ENCODE measurements around the gene BCL2.
A peak's percentile ranks its signal among the peaks of the same experiment; 100 is the strongest.
"Not testable (repeated sequence)": the region's sequence is repeated elsewhere in the genome, so short reads cannot be mapped to it uniquely, and the experiment has no call there.

Gene BCL2

DNA sequence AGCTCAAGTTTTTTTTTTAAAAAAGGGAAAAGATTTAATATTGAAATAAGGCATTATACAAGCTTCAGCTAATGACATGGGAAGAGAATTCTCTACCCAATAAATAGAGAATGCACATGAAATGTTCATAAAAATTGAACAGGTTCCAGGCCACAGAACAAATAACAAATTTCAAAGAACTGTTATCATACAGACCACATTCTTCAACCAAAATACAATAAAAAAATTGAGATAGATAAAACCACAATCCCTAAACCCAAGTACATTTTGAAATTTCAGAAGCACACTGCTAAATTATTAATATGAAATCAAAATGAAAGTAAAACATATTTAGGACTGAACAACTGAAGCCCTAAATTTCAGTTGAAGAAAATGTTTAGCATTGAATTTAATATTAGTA is 89.6 kb downstream of the BCL2 start:
- DNase-seq: no peak

DNA sequence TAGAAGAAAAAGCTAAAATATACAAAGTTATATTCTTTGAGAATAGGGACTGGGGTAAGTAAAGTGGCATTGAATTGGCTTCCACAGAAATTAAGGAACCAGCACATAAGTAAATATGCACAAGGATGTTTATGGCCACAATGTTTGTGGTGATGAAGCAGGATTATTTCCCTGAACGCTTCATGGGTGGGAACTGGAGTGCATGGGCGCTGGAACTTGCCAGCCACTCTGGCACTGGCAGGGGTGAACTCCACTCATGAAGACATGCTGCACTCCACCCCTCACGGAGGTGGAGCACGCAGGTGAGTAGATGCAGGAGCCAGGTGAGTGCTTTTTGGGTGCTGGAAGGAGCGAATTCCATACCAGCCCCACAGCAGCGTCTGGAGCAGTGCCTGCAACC is 94.1 kb downstream of the BCL2 start:
- DNase-seq: no peak

DNA sequence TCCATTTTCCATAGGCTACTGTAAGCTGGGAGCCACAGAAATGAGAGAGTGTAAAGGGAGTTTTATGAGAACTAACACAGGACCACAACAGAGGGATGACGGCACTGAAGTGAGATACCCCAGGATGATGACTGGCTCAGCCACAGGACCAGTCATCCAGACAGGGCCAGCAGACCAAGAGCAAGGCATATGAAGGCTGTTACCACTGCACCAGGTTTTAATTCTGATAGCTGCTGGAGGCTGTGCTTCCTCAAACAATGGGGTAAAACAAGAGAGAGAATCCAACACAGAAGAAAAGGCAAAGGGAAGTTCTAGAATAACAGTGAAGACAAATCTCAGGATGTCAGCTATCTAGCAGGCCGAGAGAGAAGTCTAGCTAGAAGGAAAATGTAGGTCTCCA is 94.9 kb downstream of the BCL2 start:
- DNase-seq: no peak

DNA sequence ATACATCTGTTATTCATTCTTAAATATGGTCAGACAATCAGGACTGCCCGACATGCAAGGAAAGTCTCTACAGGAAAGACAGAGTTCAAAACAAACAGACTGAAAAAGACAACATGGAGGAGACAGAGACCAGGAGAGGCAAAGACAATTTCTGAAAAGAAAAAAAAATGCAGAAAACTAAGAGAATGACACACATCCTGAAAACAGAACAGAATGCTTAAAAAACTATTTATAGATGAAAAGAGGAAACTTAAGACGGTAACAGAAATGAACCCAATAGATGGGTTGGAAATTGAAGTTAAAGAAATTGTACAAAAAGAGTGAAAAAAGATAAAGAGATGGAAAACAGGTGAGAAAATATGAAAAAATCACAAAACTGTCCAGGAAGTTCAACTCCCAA is 95.7 kb downstream of the BCL2 start:
- DNase-seq: no peak

DNA sequence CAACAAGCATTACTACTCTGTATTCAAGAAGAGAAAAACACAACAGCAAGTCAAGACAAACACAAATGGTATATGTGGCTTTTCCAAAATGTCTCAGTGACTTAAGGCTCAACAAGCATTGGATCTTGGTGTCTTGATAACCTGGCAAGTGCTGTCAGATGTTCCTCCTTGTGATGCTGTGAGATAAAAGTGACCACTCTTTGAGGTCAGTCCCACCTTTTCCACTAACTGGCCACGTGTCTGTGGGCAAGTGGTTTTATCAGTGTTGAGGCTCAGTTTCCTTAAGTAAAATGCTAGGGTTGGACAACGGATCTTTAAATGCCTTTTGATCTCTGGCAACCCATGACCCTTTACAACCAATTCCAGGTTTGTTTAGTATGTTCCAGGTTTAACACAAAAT is 98.7 kb downstream of the BCL2 start:
- no peak for DNase-seq

DNA sequence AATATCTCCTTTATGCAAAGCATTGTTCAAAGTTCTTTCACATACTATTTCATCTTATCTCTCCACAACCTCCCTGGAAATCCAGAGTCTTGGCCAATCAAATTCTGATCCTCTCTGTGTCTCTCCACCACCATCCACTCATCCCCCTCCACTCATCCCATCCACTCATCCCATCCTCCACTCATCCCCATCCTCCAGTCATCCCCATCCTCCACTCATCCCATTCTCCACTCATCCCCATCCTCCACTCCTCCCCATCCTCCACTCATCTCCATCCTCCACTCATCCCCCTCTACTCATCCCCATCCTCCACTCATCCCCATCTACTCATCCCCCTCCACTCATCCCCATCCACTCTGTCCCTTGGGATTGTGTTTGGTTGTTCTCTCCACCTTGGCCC is 101.1 kb downstream of the BCL2 start:
- DNase-seq: no peak

DNA sequence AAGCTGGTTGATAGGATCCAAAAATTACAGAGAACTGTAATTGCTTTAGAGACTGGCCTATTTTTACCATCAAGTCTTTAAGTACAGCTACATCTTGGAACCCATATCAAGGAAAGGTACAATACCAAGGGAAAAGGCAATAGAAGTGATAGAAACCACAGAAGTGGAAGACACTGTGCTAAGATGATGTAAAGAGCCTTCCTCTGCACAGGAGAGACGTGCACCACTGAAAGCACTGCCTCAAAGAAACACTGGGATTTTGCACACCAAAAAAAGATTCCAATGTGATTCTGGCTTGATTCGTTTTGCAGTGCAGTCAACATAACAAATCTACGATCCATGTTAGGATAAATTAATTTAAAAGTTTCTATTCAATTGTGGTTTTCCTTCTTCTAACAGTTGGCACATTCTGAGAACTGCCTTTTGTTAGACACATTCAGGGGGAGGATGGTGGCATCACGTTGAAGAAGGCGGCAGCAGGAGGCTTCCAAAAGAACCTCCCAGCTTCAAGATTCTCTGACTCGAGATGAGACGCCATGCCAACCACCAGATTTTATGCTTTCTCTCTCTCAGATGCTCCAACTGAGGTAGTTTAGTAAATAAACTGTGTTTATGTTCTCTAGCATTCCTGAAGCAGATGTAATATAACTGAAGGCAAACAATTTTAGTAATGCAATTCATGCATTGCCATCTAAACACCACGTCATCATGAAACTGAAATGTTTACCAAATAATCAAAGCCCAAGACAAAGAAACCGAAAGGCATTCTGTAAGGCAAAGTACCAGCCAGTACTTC is 102.9 kb downstream of the BCL2 start:
- DNase-seq: no peak

DNA sequence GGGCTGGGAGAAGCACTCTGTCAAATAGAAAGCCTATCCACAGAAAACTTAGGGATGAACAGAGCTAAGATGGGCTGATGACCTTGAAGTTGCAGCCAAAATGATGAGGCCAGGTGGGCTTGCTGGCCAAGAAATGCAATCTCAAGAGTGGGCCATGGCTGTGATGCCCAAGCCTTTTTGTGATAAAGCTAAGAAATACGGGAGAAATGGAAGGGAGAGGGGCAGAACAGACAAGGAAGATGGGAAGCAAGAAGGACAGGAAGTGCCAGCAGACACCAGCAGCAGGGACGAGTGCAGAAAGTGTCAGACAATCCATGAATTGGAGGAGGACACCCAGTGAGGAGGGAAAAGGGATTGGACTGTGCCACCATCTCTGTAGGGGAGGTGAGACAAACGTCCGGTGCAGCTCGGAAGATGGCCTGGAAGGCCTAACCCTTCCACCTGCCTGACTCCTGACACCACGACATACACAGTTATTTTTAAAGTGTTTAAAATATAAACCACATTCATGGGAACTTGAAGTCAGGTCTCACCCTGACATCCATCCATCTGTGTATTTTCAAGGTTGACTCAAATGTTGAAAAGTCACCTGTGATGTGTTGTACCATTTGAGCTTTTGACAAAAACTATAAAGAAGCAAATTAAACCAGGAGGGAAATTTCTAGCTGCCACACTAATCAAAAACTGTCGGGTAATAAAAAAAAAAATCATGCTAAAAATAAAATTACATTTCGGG is 105.5 kb downstream of the BCL2 start:
- DNase-seq: no peak

DNA sequence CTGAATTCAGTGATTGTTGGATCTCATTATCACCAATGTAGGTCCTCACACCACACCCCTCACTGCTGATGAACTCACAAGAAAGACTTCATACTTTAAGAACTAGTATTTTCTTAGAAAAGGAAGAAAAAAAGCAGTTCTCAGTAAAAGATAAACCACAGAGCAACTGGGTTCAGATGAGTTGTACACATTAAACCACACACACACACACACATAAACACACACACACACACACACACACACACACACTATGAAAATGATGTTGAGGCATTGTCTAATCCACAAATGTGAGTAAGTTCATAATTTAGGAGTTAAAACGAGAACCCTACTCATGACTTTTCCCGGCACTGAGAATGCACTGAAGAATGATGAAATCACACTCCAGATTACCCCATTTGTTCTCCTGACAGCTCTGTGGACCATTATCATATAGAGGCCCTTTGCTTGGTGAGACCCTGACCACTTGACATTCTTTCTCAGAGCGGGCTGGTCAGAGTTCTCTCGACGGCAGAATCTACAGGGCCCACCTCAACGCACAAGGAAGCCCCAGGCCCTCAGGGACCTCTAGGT is 106.2 kb downstream of the BCL2 start:
- DNase-seq: no peak

DNA sequence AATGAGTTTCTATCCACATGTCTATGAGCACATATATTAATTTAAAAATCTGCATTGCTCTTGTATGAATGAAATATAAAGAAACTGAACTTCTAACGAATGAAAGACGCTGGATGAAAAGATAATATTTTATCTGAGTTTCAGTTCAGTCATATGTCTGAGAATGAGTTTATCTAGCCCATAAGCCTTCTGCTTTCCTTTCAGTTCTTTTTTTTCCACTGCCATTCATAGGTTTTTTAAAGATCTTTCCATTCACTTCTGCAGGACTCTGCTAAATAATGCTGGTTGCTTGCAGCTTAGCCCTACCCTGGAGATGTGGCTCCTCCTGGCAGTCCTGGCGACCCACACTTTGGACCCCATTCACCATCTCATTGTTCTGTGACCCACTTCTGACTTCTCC is 109.0 kb downstream of the BCL2 start:
- DNase-seq: no peak

DNA sequence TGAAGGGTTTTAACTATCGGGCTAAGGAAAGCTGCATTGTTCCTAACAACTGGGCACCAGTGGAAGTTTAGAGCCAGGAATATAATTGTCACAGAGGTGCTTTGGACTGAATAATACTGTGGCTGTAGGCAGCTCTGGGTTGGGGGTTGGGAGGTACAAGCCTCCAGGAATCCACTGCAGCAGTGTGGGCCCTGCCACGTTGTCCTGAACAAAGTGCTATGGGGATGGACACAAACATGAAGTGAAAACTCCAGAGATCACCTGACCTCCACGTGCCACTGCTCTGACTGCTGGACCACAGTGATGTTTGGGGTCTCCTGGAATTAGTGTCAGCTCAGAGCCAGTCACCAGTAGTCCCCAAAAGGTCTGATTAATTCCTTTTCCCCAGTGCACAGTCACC is 110.9 kb downstream of the BCL2 start:
- DNase-seq: no peak

DNA sequence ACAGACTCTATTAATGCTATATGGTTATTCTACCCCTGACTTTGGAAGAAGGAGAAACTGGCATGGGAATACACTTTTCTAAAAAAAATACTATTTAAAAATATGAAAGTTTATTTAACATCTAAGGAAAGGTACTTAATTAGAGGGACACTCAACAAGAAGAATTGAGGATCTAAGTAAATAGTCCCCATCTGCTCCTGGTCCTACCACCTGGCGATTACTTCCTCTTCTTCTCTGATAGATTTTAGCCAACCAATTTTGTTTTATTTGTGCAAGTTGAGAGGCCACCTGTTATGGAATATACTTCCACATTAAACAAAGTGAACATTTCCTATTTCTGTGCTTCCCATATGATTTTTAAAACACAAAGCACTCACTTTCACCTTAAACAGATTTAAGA is 111.7 kb downstream of the BCL2 start:
- no peak for DNase-seq

DNA sequence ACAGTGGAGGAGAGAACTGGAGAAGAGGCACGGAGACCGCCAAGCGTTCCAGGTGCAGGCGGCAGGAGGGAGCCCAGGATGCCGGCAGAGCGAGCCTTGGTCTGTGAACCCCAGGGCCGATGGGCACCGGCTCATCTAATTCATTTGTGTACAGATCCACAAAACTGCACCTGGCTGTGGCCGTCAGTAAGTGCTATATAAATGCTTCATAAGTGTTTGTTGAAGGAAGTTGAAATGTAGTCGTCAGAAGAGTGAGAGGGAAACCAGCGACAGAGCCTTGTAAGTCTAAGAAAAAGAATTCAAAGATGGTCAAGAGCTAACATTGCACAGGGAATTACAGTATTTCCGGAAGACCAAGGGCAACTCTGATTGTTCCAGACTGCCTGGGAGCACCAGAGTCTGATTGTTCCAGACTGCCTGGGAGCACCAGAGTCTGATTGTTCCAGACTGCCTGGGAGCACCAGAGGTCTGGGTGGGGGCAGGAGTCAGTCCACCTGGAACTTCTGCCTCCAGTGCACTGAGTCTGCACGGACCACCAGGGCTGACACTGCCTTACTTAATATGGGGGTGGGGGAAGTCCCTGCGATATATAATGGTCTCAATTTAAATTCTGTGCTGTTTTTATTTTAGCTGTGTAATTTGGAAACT is 112.3 kb downstream of the BCL2 start:
- DNase-seq: peak in 1 of 4 experiments; percentile 6

DNA sequence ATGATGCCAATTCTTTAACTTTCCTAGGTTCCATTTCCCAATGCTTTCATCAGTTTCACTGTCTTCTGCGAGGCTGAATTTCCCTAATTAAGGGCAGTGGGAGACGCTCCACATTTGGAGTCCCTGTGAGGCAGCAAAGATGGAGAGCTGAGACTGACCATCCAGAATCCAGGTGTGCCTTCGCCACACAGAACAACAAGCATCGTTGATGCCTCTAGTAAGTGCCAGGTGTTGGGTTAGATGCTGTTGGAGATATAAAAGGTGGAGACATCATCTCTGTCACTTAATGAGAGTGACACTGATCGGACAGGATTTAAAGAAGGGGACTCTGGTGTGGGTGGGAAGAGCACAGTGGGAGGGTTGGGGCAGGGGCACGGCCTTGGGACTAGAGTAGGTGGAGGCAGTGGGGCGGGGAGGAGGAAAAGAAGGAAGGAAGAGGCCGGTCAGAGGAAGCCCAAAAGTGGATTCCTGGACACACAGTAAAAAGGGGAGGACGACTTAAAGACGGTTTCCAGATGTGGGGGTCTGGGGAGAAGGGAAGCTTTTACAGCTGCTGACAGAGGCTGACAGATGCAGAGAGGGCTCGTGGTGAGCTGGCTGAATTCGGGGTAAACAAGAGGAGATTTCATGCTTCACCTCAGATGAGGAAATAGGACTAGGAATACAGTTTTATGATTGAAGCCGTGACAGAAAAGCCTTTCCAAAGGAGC is 113.0 kb downstream of the BCL2 start:
- no peak for DNase-seq

DNA sequence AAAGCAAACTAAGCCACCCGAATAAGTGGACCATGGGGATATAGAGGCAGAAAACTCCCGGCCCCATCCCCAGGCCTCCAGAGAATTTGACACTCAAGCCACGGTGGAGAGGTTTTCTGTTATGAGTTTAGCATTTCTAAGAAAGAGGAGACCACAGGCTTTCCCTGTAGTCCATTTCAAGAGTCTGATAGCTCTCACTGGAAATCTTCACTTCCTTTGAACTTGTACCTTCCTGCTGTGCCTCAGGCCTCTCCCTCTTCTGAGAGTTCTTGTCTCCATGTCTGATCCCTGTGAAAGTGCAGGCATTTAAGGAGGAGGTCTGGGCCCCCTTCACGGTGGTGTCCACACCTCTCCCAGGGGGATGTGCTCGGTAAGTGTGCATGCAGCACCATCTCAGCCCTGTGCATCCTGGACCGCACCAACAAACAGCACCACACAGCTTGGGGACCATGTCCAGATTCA is 113.7 kb downstream of the BCL2 start:
- DNase-seq: no peak

DNA sequence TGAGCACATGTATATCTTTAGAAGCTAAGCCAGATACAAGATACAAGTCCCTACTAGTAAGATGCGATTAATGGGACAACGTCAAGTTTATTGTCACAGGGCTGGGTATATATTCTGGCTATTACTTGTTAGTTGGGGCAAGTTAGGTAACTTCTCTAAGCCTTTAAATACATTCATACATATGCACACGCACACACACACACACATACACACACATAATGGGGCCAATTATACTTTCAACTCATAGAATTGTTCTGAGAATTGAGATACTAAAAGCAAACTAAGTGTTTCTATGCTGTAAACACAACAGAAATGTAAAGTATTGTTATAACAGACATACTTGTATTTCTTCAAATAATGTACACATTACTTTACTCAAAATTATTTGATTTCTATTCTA is 116.1 kb downstream of the BCL2 start:
- no peak for DNase-seq

DNA sequence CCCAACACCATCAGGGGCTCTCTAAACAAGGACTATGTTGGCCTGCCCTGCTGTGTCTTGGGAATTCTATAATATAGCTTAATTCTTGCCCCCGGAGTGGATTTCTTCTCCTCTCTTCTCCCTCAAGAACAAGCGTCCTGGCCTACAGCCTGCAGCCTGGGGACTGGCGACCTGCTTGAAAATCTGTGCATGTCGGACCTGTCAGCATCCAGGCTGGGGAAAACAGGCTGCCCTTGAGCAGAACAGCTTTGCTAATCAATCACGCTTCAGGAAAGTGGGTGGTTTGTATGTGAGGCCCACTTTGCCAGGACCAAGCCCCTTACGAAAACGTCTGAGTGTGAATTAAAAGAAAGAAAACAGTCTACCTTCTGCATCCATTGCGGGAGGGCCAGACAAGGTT is 116.7 kb downstream of the BCL2 start:
- no peak for DNase-seq

DNA sequence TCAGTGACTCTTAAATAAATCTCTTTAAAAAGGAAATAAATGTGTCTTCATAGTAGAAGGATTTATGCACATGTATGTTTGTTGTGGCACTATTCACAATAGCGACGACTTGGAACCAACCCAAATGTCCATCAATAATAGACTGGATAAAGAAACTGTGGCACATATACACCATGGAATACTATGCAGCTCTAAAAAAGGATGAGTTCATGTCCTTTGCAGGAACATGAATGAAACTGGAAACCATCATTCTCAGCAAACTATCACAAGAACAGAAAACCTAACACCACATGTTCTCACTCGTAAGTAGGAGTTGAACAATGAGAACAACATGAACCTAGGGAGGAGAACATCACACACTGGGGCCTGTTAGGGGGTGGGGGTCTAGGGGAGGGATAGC is 118.1 kb downstream of the BCL2 start:
- not testable (repeated sequence) for DNase-seq

DNA sequence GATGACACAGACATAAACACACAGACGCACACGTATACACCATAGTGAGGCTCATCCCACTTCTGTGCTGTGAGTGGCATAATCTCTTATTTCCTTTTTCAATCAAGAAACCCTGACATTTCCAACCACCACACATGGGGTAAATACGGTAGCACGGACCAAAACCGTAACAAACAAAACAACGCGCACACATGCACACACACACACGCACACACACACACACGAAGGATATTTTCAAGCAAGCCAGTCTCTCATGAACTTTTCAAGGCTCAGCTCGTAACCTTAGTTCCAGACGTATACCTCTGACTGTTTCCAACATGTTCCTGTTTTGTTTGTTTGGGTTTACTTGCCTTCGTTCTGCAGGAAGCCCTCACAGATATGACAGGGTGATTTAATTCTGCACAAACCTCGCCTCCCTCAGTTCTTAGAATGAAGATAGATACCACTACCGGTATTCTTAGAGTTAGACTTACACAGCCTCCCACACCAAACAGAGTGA is 119.8 kb downstream of the BCL2 start:
- DNase-seq: no peak

DNA sequence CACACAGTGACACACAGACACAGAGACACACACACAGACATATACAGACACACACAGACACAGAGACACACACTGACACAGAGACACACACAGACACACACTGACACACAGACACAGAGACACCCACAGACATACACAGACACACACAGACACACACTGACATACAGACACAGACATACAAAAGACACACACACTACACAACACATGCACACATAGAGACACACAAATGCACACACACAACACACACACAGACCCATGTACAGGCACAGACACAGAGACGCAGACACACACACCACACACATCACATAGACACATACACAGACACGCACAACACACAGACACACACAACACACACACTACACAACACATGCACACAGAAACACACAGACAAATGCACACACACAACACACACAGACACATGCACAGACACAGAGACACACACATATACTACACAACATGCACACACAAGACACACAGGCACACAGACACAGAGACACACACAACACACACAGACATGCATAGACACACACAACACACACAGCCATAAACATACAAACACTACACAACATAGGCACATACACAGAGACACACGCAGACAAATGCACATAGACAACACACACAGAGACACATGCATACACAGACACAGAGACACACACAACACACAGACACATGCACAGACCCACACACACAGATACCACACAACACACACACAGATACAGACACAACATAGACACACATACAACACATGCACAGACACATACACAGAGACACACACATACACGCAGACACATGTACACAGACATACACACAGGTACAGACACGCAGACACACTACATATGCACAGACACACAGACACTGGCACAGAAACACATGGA is 120.5 kb downstream of the BCL2 start:
- no peak for DNase-seq

DNA sequence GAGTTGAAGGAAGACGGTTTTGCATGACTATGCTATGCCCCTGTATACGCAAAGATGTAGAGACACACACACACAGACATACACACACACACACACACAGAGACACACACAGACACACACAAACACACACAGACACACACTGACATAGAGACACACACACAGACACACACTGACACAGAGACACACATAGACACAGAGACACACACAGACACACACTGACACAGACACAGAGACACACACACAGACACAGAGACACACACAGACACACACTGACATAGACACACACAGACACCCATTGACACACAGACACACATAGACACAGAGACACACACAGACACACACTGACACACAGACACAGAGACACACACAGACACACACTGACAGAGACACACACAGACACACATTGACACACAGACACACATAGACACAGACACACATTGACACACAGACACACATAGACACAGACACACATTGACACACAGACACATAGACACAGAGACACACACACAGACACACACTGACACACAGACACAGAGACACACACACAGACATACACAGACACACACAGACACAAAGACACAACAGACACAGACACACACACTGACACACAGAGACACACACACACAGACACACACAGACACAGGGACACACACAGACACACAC is 121.3 kb downstream of the BCL2 start:
- DNase-seq: no peak
